HG03159 (cell line): Measurements from ENCODE around the gene TAF3.

Source experiments
- ATAC-seq: cut with Tn5 transposase; IDR thresholded peaks from one replicate; pipeline ENCODE4 v1.9.1; 2021; ENCODE audit warnings: mild to moderate bottlenecking, moderate library complexity; ENCODE audit not compliant: unreplicated experiment

TAF3 gene

GRCh38 chr10:8043569-8044306 lies 225.4 kb downstream of the TAF3 start:
- ATAC-seq = no peak

- no peak for ATAC-seq
These were observed 226.1 kb downstream of the TAF3 start for GRCh38 chr10:8044331-8044907.

DNA sequence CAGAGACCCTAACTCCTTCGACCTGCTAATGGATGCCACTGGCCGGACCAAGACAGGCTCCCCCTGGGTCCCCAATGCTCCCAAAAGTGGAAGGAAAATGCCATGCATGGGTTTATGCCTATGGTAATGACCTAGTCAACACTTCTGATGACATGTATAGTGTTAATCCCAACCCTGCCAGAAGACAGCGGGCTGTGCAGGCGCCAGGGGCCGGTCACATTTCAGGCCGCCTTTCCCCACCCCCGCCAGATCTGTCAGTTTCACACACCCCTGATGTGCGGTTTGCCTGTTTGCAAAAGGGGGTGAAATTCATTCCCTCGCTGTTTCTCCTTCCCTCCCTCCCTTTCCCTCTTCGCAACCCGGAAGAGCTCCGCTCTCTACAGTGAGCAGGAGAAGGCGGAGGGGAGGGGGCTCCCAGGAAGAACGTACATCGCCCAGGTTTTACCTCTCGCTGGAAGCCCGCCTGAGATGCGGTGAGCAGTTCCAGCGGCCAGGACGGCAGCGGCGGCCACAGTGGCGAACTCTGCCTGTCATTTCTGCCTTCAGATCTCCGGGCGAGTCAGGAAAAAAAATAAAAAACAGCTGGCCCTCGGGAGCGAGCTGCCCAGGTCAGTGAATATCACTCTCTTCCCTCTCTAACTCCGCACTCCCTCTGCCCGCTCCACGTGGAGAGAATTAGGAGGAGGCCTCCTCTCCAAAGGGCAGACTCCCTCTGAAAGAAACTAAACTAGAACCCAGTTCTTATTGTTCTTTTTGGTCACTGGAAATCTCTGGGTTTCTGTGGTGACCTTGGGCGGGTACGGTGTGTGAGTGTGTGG lies 226.8 kb downstream of the TAF3 start:
- no peak for ATAC-seq

DNA sequence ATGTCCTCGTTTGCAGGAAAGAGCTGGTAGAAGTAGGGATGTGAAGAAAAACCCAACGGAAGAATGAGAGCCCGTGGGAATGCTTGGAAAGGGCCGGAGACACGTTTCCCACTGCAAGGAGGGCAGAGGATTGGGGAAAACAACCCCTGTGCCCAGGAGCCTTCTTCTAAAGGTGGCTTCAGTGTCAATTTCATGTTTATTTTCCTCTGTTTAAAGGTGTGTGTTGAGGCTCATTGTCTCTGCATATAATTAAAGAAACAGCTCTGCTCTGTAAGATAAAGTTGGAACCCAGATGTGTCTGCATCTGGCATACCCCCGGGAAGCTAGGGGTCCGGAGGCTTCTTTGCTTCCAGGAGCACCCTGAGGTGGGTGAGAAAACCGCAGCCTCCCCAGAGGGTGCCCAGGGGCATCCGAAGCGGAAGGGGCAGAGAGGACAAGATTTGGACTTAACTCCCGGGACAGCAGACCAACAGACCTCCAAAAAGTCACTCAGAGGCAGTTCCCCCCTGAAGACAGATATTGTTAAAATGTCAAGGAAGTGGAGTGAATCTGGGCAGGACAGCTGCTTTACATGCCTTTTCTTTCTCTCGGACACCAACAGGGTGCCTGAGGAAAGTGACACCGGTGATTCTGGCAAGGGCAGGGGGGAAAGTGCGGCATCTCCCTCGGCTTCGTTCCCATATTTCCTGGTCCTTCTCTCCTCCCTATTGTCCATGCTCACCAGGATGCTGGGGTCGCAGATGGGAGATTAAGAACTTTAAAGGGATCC lies 227.6 kb downstream of the TAF3 start:
- no peak for ATAC-seq

- ATAC-seq = no peak
These were observed 229.4 kb downstream of the TAF3 start for GRCh38 chr10:8047452-8048280.

DNA sequence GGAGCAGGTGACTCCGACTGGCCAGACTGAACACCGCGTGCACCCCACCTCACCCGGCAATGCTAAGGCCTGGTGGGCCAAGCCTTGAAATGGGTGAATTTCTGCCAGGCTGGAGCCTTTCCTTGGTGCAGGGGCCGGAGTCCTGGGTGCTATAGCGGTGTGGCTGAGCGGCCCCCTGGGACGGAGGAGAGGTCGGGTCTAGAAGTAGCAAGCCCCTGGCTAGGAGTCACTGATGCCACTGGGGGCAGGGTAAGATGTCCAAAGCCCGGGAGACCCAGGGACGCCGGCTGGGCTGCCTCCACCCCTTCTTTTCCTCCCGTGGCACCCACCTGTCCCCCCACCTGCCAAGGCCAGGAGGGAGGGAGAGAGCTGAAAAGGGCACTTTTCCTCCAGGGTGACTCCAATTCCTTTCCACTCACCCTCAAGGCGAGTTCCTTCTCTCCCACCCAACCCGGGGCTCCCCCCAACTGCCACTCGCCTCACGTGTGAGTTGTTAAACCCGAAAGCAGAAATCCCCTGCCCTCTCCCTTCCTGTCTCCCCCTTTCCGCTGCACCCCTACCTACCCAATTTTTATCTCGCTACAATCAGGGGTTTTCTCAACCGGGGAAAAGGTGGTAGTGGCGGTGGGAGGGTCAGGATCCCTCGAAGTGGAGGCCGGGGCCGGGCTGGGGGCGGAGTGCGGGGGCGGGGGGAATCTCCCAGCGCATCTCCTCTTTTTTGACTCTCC lies 230.1 kb downstream of the TAF3 start:
- ATAC-seq = no peak

- no peak for ATAC-seq
These were observed 230.9 kb downstream of the TAF3 start for GRCh38 chr10:8049045-8049864.

DNA sequence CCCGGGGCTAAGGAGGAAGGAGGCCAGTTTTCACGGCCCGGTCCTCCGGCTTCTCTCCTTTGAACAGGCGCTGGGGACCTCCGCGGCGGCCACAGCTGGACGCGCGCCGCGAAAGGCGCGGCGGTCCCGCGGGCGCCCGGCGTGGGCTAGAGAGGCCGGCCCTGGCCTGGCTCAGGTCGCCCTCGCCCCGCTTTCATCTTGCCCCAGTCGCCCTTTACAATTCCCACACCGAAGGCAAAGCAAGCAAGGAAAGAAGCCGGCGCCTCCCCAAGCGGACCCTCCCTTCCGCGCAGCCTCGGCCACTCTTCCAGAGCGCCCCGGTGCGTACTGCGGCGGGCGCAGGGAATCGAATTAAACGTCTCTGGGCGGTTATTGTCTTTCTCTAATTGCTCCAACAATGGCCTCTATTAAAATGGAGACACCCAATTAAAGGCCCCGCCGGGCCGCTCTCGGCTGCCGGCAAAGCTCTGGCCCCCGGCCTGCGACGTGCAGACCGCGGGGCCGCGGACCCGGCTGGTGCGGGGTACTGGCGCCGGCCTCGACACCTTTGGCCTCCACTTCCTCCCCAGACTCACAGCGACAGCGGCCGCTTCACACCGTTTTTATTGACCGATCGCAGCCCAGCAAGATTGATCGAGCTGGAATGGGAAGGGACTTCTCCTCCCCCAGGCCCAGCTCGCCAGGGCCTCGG lies 231.7 kb downstream of the TAF3 start:
- ATAC-seq = no peak

DNA sequence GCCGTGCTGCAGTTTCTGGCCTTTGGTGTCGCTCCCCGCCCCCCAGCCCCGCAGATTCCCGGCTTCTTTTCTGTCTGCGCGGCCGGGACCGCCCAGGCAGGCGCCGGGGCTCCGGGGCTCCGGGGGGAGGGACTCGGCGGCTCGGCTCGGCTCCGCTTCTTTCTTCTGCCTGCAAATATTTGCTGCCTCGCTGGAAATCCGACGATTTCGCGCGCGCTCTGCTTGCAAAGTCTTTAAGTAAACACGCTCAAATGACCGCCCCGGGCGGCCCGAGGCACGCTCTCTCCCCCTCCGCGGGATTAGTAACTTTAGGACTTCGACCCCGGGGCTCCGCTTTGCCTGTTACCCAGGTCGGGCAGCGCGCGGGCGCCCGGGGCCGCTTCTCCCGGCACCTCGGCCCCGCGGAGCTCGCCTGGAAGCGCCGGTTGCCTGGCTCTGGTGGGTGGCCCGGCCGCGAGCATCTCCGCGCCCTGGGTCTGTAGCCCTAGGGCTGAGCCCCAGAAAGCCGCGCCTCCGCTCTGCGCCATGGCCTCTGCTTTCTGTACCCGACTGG lies 232.3 kb downstream of the TAF3 start:
- no peak for ATAC-seq

DNA sequence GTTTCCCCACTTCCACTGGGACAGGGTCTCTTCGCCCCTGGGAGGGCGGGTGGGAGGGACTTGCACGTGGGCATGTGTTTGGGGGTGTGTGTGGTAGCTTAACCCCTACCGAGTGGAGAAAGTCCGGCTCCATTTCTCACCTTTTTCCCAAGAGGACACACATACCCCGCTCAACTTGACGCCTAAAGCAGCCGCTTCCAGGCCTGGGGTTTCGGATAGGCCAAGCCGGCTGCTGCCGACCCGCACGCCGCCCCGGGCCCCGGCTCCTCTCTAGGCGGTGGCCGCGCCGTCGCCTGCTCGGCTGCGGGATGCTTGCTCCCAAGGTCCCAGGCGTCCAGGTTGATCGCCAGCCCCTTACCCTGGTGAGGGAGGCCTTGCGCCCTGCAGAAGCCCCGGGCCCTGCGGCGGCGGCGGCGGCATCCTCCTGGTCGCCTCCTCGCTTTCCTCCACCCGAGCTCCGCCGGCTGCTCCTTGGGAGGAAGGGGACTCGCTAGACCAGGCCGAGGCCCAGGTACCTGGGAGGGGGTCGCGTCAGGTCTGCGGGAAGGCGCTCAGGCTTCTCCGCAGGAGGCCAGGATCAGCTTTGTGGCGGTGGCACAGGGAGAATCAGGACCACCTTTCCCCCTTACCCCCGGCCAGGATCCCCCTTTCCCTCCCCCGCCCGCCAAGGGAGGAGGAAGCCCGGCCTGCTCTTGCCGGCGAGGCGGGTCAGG lies 233.0 kb downstream of the TAF3 start:
- no peak for ATAC-seq

GRCh38 chr10:8051851-8052257 lies 233.5 kb downstream of the TAF3 start:
- no peak for ATAC-seq

- no peak for ATAC-seq
These were observed 234.1 kb downstream of the TAF3 start for GRCh38 chr10:8052341-8052955.

- ATAC-seq = no peak
These were observed 234.7 kb downstream of the TAF3 start for GRCh38 chr10:8052956-8053445.

DNA sequence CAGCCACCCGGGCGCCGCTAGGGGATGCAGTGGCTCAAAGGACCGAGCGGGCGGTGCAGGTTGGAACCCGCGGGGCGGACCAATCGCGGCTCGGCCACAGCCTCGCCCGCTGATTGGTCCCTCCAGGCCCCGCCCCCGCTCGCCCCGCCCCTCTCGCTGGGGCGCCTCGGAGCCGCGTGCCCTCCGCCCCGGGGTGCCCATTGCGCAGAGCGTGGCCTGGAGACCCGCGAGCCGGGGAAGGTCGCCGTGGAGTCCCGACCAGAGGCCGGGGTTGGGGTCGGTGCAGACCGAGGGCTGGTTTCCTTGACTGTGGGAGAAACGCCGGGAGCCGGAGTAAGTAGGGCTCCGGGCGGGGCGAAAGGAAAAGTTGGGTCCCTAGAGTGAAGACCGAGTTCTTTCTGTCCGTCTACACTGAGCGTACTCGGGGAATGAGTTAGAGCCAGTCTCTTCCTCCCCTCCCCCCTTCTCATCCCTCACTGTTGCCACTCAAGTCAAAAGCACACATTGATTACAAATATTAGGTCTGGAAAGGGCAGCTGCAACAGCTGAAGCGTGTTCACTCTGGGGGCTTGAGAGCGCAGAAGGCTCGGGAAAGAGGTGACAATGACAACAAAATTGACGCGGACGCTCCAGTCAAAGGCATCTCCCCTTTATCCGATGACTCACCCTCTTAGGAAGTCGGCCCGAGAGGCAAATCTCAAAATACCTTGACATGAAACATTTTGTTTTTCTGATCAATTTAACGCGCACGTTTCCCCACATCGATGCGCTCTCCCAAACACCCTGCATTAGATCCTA lies 235.3 kb downstream of the TAF3 start:
- peak; percentile 55 for ATAC-seq

DNA sequence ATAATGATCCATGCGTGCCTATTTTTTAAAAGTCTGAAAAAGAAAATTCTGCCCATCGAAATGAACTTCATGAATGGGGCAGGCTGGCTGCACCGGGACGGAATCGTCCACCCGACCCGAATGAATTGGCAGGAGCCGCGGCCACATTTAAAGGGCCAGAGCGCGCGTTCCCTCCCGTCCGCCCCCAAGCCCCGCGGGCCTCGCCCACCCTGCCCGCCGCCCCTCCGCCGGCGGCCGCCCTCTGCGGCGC lies 235.9 kb downstream of the TAF3 start:
- ATAC-seq = peak; percentile 11
